Muscle of leg (tissue), 16 donors: ENCODE data around the gene ANGPTL4. TPM values are rescaled to one million over a fixed set of nuclear protein-coding genes. Genes with fewer than 3 reads are reported as not detected.
A peak's percentile ranks its signal among the peaks of the same experiment; 100 is the strongest.
"Not testable (repeated sequence)": the region's sequence is repeated elsewhere in the genome, so short reads cannot be mapped to it uniquely, and the experiment has no call there.

Experiments
- DNase-seq: peaks from one replicate; pipeline ENCODE4 v3.0.0; 2013
- H3K27ac ChIP-seq: one replicate; pipeline ENCODE4 v1.5.1; 2013; ENCODE audit warnings: mild to moderate bottlenecking, low read length, control low read depth
- H3K27me3 ChIP-seq: one replicate; pipeline ENCODE4 v1.6.1; 2013; ENCODE audit warnings: low read length; ENCODE audit not compliant: control insufficient read depth, insufficient read depth
- H3K36me3 ChIP-seq: one replicate; pipeline ENCODE4 v1.6.1; 2013; ENCODE audit warnings: low read length; ENCODE audit not compliant: control insufficient read depth, insufficient read depth
- H3K4me1 ChIP-seq: one replicate; pipeline ENCODE4 v1.6.1; 2013; ENCODE audit warnings: low read length; ENCODE audit not compliant: control insufficient read depth, insufficient read depth
- H3K4me3 ChIP-seq: one replicate; pipeline ENCODE4 v1.5.1; 2013; ENCODE audit warnings: low read length, control low read depth
- H3K9me3 ChIP-seq: replicated peaks from 2 replicates; pipeline ENCODE4 v1.6.1; 2013; ENCODE audit warnings: low read depth, low read length; ENCODE audit not compliant: control insufficient read depth
- WGBS: methylation state at CpG from one replicate; pipeline ENCODE4 v1.1.5; 2013; ENCODE audit warnings: missing lambda C conversion rate; ENCODE audit not compliant: insufficient coverage; 5-methylcytosine and 5-hydroxymethylcytosine counted together
- long read RNA-seq, 11 donors: transcript quantifications; one replicate each; lab custom pipeline, GENCODE V29; 2026
- polyA plus RNA-seq, 8 donors: library from polyadenylated mRNA; unstranded; fragments of 120-200 nt; gene quantifications; one replicate each; pipeline versions ENCODE4 v1.2.1 to v1.2.3, GENCODE V29; 2013; ENCODE audit warnings: inconsistent platforms in 1 of 8, low replicate concordance in 1 of 8; ENCODE audit not compliant: insufficient read length in 8 of 8, insufficient read depth in 1 of 8
- total RNA-seq: library from RNA; stranded (reverse); fragments of 120-200 nt; gene quantifications from one replicate; pipeline ENCODE4 v1.2.4, GENCODE V29; 2013

The ANGPTL4 gene
- total RNA-seq (1.2 TPM), polyA plus RNA-seq (1 to 10 TPM; 1.3 to 2.2 (median 1.9) TPM)
- long read RNA-seq, donor 1 = 0 reads
- long read RNA-seq, donor 2 = 0 reads
- long read RNA-seq, donor 3 = 0 reads
- long read RNA-seq, donor 4, partial matches to known transcripts = 0 of 1 reads
- long read RNA-seq, donor 4, other reads (novel, unspliced or antisense) = 0 of 1 reads
- long read RNA-seq, donor 5, partial matches to known transcripts = 0 of 3 reads
- long read RNA-seq, donor 5, other reads (novel, unspliced or antisense) = 0 of 3 reads
- long read RNA-seq, donor 6, partial matches to known transcripts = 0 of 12 reads
- long read RNA-seq, donor 6, other reads (novel, unspliced or antisense) = 12 of 12 reads
- long read RNA-seq, donor 7, partial matches to known transcripts = 0 of 1 reads
- long read RNA-seq, donor 7, other reads (novel, unspliced or antisense) = 0 of 1 reads
- long read RNA-seq, donor 8, partial matches to known transcripts = 0 of 2 reads
- long read RNA-seq, donor 8, other reads (novel, unspliced or antisense) = 0 of 2 reads
- long read RNA-seq, donor 9, partial matches to known transcripts = 0 of 7 reads
- long read RNA-seq, donor 9, other reads (novel, unspliced or antisense) = 7 of 7 reads
- long read RNA-seq, donor 10 = 0 reads
- long read RNA-seq, donor 11, partial matches to known transcripts = 0 of 1 reads
- long read RNA-seq, donor 11, other reads (novel, unspliced or antisense) = 0 of 1 reads

- Histone ChIP-seq H3K4me3 (peak within 1 kb of the TSS; percentile 47), H3K36me3 (no peaks in the 10 kb centered on the region), H3K27ac (peak within 1 kb of the TSS; percentile 51), H3K27me3 (peaks cover 42% of the 10 kb centered on the region), H3K9me3 (no peaks in the 10 kb centered on the region), H3K4me1 (peaks cover 55% of the 10 kb centered on the region)
- peak; percentile 85 for DNase-seq
- WGBS = under 1% methylated on average over 74 of the region's 81 CpGs
Measured at GRCh38 chr19:8363803-8364771, at the start of gene ANGPTL4. ANGPTL4 (plus strand) TSS chr19:8364155; CDS start chr19:8364322, 167 bp downstream.

GRCh38 chr19:8314981-8315640 is 48.8 kb upstream of the ANGPTL4 start:
- not testable (repeated sequence) for H3K27ac ChIP-seq, H3K4me3 ChIP-seq, DNase-seq, H3K27me3 ChIP-seq, H3K9me3 ChIP-seq
- 98% methylated on average over 5 of the region's 11 CpGs for WGBS
- H3K4me1 ChIP-seq = peaks cover 16% of the 10 kb centered on the region
- H3K36me3 ChIP-seq = peaks cover 65% of the 10 kb centered on the region

- WGBS = 83% methylated on average over 14 of the region's 14 CpGs
- Histone ChIP-seq H3K4me1 (peaks cover 19% of the 10 kb centered on the region), H3K9me3 (no peaks in the 10 kb centered on the region), H3K27ac (no peak overlapping the region), H3K36me3 (peaks cover 51% of the 10 kb centered on the region), H3K4me3 (no peak overlapping the region), H3K27me3 (no peaks in the 10 kb centered on the region)
- DNase-seq = no peak
Measured at GRCh38 chr19:8316351-8317125, 47.4 kb upstream of the ANGPTL4 start.

GRCh38 chr19:8318835-8319234 is 45.1 kb upstream of the ANGPTL4 start:
- Histone ChIP-seq H3K4me1 (peaks cover 22% of the 10 kb centered on the region), H3K36me3 (peaks cover 43% of the 10 kb centered on the region)
- not testable (repeated sequence) for H3K4me3 ChIP-seq, DNase-seq, H3K27ac ChIP-seq, H3K27me3 ChIP-seq, H3K9me3 ChIP-seq
- WGBS = 88% methylated on average over 1 of the region's 9 CpGs

GRCh38 chr19:8319807-8320520 is 44.0 kb upstream of the ANGPTL4 start:
- Histone ChIP-seq H3K4me3 (peak overlapping the region; percentile 87), H3K27me3 (no peaks in the 10 kb centered on the region), H3K4me1 (peaks cover 23% of the 10 kb centered on the region), H3K36me3 (peaks cover 39% of the 10 kb centered on the region), H3K9me3 (no peaks in the 10 kb centered on the region), H3K27ac (peak overlapping the region; percentile 91)
- 89% methylated on average over 12 of the region's 19 CpGs for WGBS
- no peak for DNase-seq

GRCh38 chr19:8320564-8321066 is 43.3 kb upstream of the ANGPTL4 start:
- peak overlapping the region; percentile 91 for H3K27ac ChIP-seq
- H3K27me3 ChIP-seq = no peaks in the 10 kb centered on the region
- H3K36me3 ChIP-seq = peaks cover 33% of the 10 kb centered on the region
- H3K4me1 ChIP-seq = peaks cover 23% of the 10 kb centered on the region
- WGBS = 4% methylated on average over 16 of the region's 16 CpGs
- no peak for DNase-seq
- peak overlapping the region; percentile 87 for H3K4me3 ChIP-seq
- H3K9me3 ChIP-seq = no peaks in the 10 kb centered on the region

- H3K4me1 ChIP-seq = peaks cover 23% of the 10 kb centered on the region
- H3K4me3 ChIP-seq = peak within 1 kb of the TSS; percentile 87
- H3K9me3 ChIP-seq = no peaks in the 10 kb centered on the region
- peaks cover 30% of the 10 kb centered on the region for H3K36me3 ChIP-seq
- peak; percentile 98 for DNase-seq
- H3K27ac ChIP-seq = peak within 1 kb of the TSS; percentile 91
- under 1% methylated on average over 71 of the region's 72 CpGs for WGBS
- no peaks in the 10 kb centered on the region for H3K27me3 ChIP-seq
Measured at GRCh38 chr19:8321067-8321985, 42.6 kb upstream of the ANGPTL4 start, which contains the start of the genes NDUFA7 and RPS28. NDUFA7 (minus strand) TSS chr19:8321375; CDS start chr19:8321358, 17 bp downstream. RPS28 (plus strand) TSS chr19:8321496; CDS start chr19:8321531, 35 bp downstream.
